ENCODE results near the gene EVL.
"Not testable (repeated sequence)": the region's sequence is repeated elsewhere in the genome, so short reads cannot be mapped to it uniquely, and the experiment has no call there.

Gene EVL

GRCh38 chr14:100065111-100065871, at the start of gene EVL:
Gene EVL (plus strand): TSS chr14:100065422. CDS start chr14:100065501, 79 bp downstream.
- no peak within 1 kb of the TSS for H3K27ac ChIP-seq
- DNase-seq (ENCODE audit: low read depth, low spot score), result no peak

DNA sequence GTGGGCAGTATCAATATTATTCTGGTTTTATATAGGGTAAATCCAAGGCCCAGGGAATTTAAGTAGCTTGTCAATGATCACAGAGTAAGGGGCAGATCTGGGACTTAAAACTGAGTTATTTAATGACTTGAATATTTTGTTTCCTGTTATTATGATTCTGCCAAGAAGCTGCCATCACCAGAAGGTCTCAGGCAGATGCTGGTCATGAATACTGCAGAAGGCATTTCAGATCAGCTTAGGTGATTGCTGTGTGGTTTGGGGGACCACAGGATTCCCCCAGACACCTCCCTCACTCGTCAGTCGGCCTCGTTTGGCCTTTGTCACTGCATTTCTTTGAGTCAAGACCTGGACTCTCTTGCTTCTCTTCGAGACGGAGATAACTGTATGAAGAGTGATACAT, 47.7 kb upstream of the EVL start:
- H3K27ac ChIP-seq, result no peak overlapping the region
- no peak for DNase-seq (ENCODE audit: low read depth, low spot score)

DNA sequence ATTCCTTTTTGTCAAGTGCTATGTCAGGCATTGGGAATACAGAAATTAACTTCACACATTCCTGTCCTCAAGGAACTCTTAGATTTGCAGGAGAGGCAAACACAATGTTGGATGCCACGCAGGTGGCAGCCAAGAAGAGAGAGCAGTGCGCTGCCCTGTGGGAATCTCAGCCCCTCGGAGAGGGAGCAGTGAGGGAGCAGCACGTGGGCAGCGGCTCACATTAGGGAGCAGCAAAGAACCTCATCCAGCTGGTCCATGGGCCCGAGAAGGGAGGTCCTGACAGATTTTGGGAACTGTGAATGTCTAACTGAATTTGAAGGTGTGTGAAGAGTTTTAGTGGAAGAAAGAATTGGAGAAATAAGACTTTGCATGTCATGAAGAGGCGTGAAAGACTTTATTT, 47.2 kb upstream of the EVL start:
- DNase-seq (ENCODE audit: low read depth, low spot score), result no peak
- no peak overlapping the region for H3K27ac ChIP-seq

- no peak for DNase-seq (ENCODE audit: low read depth, low spot score)
- H3K27ac ChIP-seq, result no peak overlapping the region
Measured at GRCh38 chr14:100018482-100018881, 46.7 kb upstream of the EVL start.

DNA sequence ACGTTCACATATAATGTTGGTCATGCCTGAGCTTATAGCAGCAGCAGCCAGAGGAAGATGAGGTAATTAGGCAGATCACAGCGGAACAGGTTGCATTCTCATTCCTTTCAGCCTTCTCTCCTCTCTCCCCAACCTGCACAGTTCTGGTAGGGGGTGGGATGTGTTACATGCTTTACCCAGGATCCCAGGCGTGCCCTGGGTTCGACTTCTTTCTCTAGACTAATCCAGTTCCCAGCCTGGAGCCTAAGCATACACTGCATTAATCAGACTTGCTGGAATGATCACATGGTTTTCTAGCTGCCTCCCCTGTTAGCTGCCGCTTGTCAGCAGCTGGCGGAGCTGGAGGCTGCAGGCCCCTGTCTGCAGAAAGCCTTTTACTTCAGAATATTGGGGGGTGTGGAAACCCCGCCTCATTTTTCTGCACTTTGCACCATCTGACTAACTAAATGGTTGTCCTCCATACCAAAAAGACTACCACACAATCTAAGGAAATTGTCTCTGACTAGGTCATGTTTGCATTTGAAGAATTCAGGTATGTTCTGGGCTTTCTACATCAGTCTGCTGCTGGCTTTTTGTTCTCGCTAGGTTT, 46.0 kb upstream of the EVL start:
- DNase-seq (ENCODE audit: low read depth, low spot score), result no peak
- no peak overlapping the region for H3K27ac ChIP-seq

DNA sequence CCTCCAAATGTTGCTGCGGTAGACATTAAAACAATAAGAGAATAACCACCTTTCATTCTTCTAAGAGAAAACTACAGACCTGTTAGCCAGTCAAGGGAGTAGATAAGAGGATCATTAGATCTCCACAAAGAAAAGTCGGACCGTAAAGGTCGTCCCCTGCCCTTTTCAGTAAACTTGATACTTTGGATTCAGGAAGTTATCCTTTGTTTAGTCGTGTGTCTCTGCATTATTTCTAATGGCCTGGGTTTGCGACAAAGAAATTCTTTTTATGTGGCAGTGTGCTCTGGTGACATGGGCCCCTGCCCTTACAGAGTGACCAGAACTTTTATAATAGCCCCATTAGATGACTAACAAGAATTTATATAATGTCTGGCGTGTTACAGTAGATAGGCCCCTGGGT, 44.6 kb upstream of the EVL start:
- no peak for DNase-seq (ENCODE audit: low read depth, low spot score)
- H3K27ac ChIP-seq, result no peak overlapping the region

- no peak overlapping the region for H3K27ac ChIP-seq
- DNase-seq (ENCODE audit: low read depth, low spot score), result no peak
Measured at GRCh38 chr14:100022772-100023451, 42.3 kb upstream of the EVL start.

DNA sequence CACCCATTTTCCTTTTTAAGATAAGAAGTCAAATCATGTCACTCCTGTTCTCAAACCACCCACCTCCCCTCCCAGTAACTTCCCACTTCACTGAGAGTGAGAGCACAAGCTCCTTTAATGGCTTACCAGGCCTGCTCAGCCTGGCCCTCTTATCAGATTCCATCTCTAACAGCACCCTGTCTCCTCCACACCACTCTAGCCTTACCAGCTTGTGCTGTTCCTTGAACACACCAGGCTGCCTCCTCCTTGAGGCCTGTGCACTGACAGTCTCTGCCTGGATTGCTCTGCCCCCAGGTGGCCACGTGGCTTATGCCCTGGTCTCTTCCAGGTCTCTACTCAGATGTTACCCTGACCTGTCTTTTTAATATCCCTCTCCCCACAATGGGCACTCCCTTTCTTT, 40.1 kb upstream of the EVL start:
- no peak for DNase-seq (ENCODE audit: low read depth, low spot score)

GRCh38 chr14:100027771-100028490, 37.3 kb upstream of the EVL start:
- DNase-seq (ENCODE audit: low read depth, low spot score), result no peak
- H3K27ac ChIP-seq, result no peak overlapping the region

More for the DNA sequence above, 40.1 kb upstream of the EVL start:
- H3K27ac ChIP-seq, result no peak overlapping the region

DNA sequence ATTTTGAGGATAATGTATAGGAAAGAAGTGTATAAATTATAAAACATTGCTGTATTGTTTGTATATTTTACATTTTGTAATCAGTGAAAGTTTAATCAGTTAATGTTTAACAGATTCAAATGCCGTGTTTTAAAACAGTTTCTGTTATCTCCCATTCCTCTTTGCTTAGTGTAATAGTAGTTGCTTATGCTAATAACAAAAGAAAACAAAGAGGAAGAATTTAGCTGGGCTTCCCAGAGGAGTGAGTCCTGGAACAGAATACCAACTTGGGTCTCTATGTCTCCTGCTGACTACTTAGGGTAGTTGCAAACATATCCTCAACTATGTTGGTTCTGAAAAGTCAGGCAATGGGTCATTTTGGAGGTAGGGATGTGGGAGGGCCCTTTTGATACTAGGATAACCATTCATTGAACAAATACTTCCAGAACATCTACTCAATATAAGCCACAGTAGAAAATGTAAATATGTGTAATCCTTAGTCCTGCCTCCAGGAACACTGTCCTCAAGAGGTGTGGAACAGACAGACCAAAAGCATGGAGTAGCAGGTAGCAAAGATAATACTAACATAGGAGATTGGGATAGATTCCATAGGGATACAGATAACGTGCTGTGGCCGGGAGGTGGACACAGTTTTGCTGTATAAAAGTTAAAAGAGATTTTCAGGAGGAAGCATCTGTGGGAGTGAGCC, 36.1 kb upstream of the EVL start:
- no peak for DNase-seq (ENCODE audit: low read depth, low spot score)
- no peak overlapping the region for H3K27ac ChIP-seq

- not testable (repeated sequence) for DNase-seq (ENCODE audit: low read depth, low spot score)
- H3K27ac ChIP-seq, result peak overlapping the region; percentile 90
Measured at GRCh38 chr14:100030006-100030405, 35.2 kb upstream of the EVL start.

DNA sequence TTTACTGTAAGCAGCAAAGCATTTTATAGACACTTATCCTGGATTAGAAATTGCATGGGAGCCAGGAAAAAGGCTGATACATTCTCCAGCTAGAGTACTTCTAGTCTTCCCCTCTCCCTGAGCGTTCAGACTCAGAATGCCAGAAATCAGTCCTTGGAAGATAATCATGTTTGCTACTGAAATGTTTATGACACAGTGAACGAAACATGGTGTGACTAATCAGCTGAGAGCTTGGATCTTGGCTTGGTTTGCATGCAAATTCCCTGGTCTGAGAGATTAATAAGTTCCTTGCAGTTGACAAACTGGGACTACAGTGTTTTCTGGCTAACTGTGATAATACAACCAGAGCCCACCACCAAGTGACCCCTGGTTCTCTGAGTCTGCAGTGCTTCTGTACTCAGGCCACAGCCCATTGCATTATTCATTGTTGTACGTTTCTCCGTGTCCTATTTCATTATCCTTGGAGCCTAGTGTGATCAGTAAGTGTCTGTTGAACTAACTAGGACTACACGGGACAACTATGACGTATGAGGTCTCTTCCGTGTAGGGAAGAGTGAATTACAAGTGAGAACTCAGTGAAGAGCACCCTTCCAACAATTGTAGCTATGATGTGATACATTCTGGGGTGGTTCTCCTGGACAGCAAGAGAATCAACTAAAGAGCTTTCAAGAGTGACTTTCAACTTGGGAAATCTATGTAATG, 34.6 kb upstream of the EVL start:
- DNase-seq (ENCODE audit: low read depth, low spot score), result peak; percentile 31
- H3K27ac ChIP-seq, result peak overlapping the region; percentile 90

DNA sequence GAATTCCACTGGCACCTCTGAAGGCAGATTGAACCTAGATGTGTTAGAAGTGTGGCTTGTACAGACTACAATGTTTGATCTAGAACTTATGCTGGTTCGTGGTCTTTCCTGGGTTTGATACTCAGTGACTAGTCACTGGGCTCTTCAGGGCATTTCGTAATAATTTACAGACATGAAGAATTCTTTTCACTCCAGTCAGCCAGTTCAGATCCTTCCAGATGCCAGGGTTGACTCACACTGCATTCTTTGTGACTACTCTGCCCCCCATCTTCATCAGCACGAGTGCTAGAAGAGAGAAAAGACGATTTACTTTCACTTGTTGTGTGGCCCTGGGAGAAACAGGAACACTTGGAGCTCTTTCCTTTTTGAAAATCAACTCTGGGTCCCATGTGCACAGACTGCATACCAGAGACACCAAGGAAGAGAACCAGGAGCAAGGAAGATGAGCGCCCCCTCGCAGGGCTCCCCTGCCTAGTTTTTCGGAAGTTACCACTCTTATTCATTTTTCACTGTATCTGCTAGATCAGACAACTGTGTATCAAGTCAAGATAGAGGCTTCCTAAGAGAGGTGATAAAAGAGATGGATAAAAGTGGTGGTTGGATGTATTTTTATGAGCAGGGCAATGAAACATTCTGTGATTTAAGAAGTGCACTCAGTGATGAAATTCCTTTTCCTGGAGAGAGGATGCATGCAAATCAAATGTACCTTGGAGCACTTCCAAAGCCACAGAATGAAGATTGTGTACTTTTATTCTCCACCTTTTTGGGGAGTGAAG, 33.5 kb upstream of the EVL start:
- DNase-seq (ENCODE audit: low read depth, low spot score), result peak; percentile 84

DNA sequence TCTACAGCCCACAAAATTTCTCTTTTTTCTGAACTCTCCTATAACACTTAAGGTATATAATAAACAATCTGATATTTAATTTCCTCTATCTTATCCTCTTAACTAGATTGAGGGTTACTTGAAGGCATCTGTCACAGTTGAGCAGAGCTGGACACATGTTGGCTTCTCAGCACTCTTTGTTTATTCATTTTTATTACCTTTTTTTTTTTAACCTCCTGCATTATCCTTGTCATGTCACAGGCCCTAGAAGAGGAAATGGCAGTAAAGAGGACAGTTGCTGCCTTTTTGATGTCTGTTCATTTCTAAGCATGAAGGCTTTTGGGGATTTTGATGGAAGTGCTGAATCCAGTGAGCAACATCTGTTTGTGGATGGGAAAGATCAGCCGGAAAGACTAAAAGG, 32.5 kb upstream of the EVL start:
- DNase-seq (ENCODE audit: low read depth, low spot score), result no peak
- peak overlapping the region; percentile 90 for H3K27ac ChIP-seq

More for the DNA sequence above, 33.5 kb upstream of the EVL start:
- H3K27ac ChIP-seq, result peak overlapping the region; percentile 90

DNA sequence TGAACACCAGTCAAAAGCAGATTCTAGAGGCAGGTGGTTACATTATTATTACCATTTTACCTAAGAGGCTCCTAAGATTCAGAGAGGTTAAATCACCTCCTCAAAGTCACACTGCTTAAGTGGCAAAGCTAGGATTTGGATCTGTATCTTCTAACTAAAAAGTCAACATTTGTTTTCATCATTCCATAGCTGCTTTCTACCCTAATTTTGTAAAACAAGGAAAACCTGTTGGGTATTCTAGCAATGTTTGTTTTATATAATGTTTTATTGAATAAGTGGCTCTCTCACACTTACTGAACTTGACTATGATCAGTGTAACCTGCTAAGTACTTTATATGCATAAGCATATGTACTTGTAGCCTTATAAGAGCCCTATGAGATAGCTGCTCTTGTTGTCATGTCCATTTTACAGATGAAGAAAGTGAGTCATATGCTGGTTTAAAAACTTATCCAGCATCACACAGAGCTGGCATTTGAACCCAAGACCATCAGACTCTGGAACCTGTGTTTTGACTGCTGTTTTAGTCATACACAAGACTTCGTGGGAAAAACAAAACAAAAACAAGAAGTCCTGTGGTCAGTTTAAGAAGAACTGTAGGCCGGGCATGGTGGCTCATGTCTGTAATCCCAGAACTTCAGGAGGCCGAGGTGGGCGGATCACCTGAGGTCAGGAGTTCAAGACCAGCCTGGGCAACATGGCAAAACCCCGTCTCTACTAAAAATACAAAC, 31.7 kb upstream of the EVL start:
- H3K27ac ChIP-seq, result no peak overlapping the region
- DNase-seq (ENCODE audit: low read depth, low spot score), result no peak

DNA sequence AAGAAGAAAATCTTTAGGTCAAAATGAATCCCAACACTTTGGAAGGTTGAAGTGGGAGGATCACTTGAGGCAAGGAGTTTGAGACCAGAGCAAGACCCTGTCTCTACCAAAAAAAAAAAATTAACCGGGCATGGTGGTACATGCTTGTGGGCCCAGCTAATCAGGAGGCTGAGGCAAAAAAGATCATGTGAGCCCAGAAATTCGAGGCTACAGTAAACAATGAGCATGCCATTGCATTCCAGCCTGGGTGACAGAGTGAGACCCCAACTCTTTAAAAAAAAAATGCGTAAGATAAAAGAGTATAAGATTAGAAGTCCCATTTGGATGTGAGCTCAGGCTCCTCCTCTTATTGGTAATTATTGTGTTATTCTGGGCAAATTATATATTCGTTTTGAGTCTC, 30.8 kb upstream of the EVL start:
- H3K27ac ChIP-seq, result no peak overlapping the region
- no peak for DNase-seq (ENCODE audit: low read depth, low spot score)

DNA sequence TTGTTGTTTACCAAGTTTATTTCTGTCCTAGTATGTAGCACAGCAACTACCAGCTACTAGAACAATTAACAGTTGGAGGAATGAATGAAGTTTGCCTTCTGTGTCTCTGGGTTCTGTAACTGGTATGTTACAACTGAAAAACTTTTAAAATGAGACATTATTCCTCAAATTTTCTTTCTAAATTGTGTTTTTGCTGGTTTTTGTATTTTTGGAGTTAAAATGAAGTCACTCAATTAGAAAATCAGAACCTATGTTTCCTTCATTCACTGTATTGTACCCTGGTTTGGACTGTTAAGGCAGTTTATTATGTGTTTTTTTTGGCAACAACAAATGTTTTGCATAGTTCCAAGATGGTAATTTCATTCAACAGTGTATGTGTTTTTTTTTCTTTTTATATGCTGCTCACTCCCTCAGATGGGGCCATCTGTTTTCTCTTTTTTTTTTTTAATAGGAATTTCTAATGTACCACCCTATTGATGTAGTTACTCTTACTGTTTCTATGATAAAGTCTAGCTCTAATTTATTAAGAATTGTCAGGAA, 30.2 kb upstream of the EVL start:
- no peak overlapping the region for H3K27ac ChIP-seq
- DNase-seq (ENCODE audit: low read depth, low spot score), result no peak

DNA sequence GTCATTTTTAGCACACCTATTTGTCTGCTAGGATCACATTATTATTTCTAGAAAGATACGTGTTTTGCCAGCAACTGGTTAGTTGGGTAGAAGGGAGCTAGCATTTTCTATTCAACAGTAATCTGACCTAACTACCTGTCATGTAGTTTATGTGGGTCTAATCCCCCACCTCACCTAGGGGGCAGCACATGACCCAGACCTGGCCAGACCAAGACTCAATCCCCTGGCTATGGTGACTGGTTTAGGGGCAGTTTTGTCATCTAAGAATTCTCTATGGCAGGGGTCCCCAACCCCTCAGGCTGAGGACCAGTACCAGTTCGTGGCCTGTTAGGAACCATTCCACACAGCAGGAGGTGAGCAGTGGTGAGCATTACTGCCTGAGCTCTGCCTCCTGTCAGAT, 29.5 kb upstream of the EVL start:
- DNase-seq (ENCODE audit: low read depth, low spot score), result no peak
- no peak overlapping the region for H3K27ac ChIP-seq

All from epithelial cell of prostate (primary cell).